ENCODE results near the gene ULK4.

DNA sequence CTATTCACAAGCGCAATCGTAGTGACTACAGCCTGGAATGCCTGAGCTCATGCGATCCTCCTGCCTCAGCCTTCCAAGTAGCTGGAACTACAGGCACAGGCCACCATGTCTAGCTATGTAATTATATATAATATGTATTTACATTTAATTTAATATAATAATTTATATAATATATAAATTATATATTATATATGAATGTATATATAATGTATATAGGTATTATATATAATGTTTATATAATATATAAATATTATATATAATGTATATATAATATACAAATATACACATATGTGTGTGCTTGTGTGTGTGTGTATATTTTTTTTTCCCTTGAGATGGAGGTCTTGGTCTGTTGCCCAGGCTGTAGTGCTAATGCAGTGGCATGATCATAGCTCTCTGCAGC is 27.6 kb upstream of the ULK4 start:
- TF ChIP-seq, protein P1, sequence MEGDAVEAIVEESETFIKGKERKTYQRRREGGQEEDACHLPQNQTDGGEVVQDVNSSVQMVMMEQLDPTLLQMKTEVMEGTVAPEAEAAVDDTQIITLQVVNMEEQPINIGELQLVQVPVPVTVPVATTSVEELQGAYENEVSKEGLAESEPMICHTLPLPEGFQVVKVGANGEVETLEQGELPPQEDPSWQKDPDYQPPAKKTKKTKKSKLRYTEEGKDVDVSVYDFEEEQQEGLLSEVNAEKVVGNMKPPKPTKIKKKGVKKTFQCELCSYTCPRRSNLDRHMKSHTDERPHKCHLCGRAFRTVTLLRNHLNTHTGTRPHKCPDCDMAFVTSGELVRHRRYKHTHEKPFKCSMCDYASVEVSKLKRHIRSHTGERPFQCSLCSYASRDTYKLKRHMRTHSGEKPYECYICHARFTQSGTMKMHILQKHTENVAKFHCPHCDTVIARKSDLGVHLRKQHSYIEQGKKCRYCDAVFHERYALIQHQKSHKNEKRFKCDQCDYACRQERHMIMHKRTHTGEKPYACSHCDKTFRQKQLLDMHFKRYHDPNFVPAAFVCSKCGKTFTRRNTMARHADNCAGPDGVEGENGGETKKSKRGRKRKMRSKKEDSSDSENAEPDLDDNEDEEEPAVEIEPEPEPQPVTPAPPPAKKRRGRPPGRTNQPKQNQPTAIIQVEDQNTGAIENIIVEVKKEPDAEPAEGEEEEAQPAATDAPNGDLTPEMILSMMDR (IDR thresholded peaks at IDR 0.05; ENCODE audit: low read depth, low read length, poor library complexity, severe bottlenecking): no peak
- no peak for TF ChIP-seq EZH2phosphoT487 (IDR thresholded peaks at IDR 0.05; ENCODE audit: borderline replicate concordance, low read length)

Measured in DOHH2 (cell line).